ENCODE data around the gene SYT5. TPM values are rescaled to one million over a fixed set of nuclear protein-coding genes. Genes with fewer than 3 reads are reported as not detected.

SYT5 gene
- total RNA-seq, 1 donor from 2014 or later = not detected

DNA sequence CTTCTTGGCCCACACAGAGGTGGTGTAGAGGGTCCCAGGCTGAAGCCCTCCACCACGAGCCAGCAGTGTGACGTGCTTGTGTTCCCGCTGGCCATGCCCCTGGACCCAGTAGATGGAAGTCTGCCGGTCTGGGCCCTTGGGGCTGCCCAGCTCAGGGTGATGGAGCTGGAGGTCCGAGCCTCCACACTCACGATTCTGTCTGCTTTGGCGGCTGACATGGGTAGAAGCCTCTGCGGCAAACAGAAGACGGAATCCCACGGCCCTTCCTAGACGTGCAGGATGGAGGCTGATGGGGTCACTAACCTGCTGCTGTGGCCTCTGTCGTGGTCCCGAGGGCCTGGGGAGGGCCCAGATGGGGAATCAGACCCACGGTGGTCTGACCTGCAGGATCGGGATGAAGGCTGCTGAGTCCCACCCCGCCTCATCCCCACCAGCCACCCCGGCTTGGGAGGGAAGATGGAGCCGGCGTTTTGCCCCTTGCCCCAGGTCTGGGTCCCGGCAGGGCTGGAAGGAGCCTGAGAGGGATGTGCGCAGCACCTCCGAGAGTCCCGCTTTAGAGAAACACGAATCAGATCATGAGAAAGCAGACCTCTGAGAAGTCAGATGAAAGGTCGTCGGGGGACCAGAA, 44.1 kb upstream of the SYT5 start:
- peaks cover 20 to 27% of the 10 kb centered on the region in 2 donors for H3K36me3 ChIP-seq
- intact Hi-C loops (cut with DNase I) = no loop called here
- no peak for DNase-seq (ENCODE audit: low spot score in 2 of 2)
- H3K9me3 ChIP-seq = no peaks in the 10 kb centered on the region
- no peaks in the 10 kb centered on the region for H3K4me1 ChIP-seq
- TF ChIP-seq, protein P1, sequence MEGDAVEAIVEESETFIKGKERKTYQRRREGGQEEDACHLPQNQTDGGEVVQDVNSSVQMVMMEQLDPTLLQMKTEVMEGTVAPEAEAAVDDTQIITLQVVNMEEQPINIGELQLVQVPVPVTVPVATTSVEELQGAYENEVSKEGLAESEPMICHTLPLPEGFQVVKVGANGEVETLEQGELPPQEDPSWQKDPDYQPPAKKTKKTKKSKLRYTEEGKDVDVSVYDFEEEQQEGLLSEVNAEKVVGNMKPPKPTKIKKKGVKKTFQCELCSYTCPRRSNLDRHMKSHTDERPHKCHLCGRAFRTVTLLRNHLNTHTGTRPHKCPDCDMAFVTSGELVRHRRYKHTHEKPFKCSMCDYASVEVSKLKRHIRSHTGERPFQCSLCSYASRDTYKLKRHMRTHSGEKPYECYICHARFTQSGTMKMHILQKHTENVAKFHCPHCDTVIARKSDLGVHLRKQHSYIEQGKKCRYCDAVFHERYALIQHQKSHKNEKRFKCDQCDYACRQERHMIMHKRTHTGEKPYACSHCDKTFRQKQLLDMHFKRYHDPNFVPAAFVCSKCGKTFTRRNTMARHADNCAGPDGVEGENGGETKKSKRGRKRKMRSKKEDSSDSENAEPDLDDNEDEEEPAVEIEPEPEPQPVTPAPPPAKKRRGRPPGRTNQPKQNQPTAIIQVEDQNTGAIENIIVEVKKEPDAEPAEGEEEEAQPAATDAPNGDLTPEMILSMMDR (IDR thresholded peaks at IDR 0.05) = no peak
- no peak overlapping the region for H3K4me3 ChIP-seq
- no peak overlapping the region for H3K27ac ChIP-seq
- no peaks in the 10 kb centered on the region for H3K27me3 ChIP-seq

DNA sequence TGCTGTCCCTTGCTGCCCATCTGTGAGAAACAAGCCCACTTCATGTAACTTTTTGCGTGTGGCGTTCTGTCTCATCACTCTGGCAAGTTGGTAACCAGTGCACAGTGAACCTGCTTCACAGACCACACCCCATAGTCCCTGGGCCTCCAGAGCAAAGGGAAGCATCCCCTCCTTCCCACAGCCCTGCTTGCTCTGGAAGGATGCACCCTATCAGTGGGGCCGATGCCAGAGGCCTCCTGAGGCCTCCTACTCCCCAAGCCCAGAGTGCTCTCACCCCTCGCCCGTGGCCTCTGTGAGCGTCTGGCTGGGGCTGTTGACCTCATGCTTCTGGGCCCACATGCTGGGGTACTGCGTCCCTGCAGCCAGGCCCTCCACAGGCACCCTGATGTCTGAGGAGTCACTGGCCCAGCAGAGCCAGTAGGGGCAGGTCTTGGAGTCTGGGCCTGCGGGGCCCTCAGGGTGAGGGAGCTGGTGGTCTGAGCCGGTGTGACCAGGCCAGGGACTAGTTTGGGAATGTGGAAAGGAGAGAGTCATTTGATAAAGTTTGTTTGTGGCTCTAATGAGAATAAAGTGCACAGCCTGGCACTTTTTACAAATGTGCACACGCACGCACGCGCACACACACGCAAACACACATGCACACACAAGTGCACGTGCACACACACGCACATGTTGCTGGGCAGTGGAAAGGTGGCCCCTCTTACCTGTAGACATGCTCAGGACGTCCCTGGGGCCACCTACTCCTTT, 43.4 kb upstream of the SYT5 start:
- H3K4me3 ChIP-seq = no peak overlapping the region
- no peaks in the 10 kb centered on the region for H3K27me3 ChIP-seq
- no peaks in the 10 kb centered on the region for H3K4me1 ChIP-seq
- TF ChIP-seq, protein P1 (IDR thresholded peaks at IDR 0.05) = no peak
- intact Hi-C loops (cut with DNase I) = no loop called here
- H3K36me3 ChIP-seq = peaks cover 15 to 20% of the 10 kb centered on the region in 2 donors
- no peaks in the 10 kb centered on the region for H3K9me3 ChIP-seq
- H3K27ac ChIP-seq = no peak overlapping the region
- no peak for DNase-seq (ENCODE audit: low spot score in 2 of 2)

DNA sequence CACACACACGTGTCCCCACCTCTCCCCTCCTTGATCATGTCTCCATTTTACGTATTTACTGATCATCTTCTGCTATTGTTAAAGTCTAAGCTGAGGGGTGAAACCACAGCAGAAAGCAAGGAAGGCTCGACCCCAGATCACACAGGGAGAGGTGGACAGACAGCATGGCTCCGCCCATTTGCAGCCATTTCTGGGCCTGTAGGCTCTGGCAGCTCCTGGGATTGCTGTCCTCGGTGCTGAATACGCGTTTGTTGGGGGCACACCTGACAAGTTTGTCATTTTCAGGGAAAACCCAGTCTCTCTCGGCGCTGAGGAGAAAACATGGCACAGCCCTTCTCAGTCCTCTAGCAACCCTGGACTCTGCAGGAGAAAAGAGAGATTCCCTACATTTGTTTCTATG, 40.4 kb upstream of the SYT5 start:
- no peaks in the 10 kb centered on the region for H3K36me3 ChIP-seq
- DNase-seq (ENCODE audit: low spot score in 2 of 2) = no peak
- intact Hi-C loops (cut with DNase I) = no loop called here

DNA sequence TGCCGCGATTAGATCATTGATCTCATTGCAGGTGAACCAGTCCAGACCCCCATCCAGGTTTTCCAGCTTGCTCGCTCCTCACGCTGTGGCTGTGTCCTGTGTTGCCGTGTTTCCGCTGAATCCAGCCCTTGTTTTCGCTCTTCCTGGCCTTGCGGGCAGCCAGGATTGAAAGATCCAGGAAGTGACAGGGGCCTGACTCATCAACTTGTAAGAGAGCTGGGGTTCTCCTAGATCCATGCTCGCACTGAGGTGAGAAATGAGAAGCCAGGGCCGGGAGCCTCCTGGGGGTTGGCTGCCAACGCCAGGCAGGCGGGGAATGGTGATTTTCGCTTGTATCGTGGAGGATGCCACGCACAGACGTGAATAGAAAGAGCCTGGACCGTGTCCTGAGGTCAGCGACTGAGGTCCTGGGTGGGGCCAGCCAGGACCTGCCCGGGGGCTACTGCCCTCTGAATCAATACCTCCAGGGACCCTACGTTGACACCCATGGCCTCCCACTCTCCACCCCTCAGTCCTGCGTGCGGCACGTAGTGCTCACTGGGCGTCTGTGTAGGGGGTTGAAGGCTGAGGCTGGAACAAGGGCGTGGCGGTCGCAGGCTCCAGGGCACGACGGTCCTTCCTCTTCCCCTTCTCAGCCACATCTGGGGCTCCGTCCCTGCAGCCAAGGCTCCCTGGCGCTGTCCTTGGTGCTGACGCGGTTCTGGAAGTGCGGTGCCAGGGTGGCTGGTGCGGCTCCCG, 36.5 kb upstream of the SYT5 start:
- no peaks in the 10 kb centered on the region for H3K27me3 ChIP-seq
- peak overlapping the region in 1 of 2 donors; percentile 7 for H3K27ac ChIP-seq
- peak; percentile 25 to 82 for DNase-seq (ENCODE audit: low spot score in 2 of 2)
- no peaks in the 10 kb centered on the region for H3K4me1 ChIP-seq
- intact Hi-C loops (cut with DNase I) = no loop called here
- TF ChIP-seq, protein P1 (IDR thresholded peaks at IDR 0.05) = no peak
- no peaks in the 10 kb centered on the region for H3K36me3 ChIP-seq
- peaks cover 0 to 11% of the 10 kb centered on the region in 2 donors for H3K9me3 ChIP-seq
- H3K4me3 ChIP-seq = peak overlapping the region; percentile 42 to 48

More for the DNA sequence above, 40.4 kb upstream of the SYT5 start:
- H3K4me1 ChIP-seq = no peaks in the 10 kb centered on the region
- no peak overlapping the region for H3K27ac ChIP-seq
- TF ChIP-seq, protein P1 (IDR thresholded peaks at IDR 0.05) = no peak
- no peak overlapping the region for H3K4me3 ChIP-seq
- H3K27me3 ChIP-seq = no peaks in the 10 kb centered on the region
- no peaks in the 10 kb centered on the region for H3K9me3 ChIP-seq

DNA sequence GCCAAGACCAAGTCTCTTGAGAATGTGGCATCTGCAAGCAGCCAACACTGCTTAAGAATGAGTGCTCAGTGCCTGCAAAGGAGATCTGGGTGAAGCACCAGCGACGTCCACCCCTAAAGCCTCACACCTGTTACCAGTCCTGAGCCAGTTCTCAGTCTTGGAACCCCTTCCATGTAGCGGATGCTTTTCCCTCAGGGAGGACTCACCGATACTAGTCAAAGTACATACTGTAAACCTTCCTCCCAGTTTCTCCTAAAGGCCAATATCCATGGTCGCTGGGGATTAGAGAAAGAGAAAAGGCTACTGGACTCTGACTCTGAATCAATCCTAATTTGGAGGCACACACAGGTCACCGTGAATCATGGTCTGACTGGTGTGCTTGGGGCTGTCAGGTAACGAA, 33.5 kb upstream of the SYT5 start:
- H3K4me3 ChIP-seq = no peak overlapping the region
- H3K36me3 ChIP-seq = no peaks in the 10 kb centered on the region
- intact Hi-C loops (cut with DNase I) = no loop called here
- H3K27me3 ChIP-seq = no peaks in the 10 kb centered on the region
- no peaks in the 10 kb centered on the region for H3K4me1 ChIP-seq
- DNase-seq (ENCODE audit: low spot score in 2 of 2) = no peak
- no peak overlapping the region for H3K27ac ChIP-seq
- TF ChIP-seq, protein P1 (IDR thresholded peaks at IDR 0.05) = no peak
- peaks cover 0 to 11% of the 10 kb centered on the region in 2 donors for H3K9me3 ChIP-seq
